Retinal pigment epithelial cell (primary cell): Measurements from ENCODE around the gene TCERG1L.

Experiments
- DNase-seq: peaks from one replicate; pipeline ENCODE4 v3.0.0-alpha.2; 2010; ENCODE audit warnings: low read depth
- H3K4me3 ChIP-seq: 2 replicates; pipeline ENCODE4 v1.5.1; 2011; ENCODE audit warnings: mild to moderate bottlenecking, low read length, control low read depth, moderate library complexity
- TF ChIP-seq, protein P1 (sequence below): conservative IDR thresholded peaks from 2 replicates; pipeline ENCODE4 v1.5.1; 2011; ENCODE audit warnings: low read depth, low read length, control low read depth, inconsistent platforms

TCERG1L gene

DNA sequence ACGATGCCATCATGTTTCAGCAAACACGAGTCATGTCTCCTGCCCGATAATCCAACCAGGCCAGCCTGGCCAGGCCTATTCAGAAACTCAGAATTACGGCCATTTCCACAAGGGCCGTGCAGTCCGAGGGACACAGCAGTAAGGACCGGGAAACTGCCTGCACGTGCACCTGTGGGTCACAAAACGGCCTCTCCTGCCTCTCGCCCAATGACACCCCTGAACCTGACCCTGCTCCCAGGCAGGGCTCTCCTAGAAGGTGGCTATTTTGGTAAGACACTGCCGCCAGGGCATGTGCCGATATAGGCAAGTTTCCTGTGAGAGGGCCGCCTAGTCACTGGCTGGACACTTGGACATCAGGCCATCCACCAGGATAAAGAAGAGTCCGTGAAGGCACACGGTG lies 196.7 kb downstream of the TCERG1L start:
- no peak for DNase-seq
- TF ChIP-seq, protein P1, sequence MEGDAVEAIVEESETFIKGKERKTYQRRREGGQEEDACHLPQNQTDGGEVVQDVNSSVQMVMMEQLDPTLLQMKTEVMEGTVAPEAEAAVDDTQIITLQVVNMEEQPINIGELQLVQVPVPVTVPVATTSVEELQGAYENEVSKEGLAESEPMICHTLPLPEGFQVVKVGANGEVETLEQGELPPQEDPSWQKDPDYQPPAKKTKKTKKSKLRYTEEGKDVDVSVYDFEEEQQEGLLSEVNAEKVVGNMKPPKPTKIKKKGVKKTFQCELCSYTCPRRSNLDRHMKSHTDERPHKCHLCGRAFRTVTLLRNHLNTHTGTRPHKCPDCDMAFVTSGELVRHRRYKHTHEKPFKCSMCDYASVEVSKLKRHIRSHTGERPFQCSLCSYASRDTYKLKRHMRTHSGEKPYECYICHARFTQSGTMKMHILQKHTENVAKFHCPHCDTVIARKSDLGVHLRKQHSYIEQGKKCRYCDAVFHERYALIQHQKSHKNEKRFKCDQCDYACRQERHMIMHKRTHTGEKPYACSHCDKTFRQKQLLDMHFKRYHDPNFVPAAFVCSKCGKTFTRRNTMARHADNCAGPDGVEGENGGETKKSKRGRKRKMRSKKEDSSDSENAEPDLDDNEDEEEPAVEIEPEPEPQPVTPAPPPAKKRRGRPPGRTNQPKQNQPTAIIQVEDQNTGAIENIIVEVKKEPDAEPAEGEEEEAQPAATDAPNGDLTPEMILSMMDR: no peak
- H3K4me3 ChIP-seq: no peak overlapping the region

DNA sequence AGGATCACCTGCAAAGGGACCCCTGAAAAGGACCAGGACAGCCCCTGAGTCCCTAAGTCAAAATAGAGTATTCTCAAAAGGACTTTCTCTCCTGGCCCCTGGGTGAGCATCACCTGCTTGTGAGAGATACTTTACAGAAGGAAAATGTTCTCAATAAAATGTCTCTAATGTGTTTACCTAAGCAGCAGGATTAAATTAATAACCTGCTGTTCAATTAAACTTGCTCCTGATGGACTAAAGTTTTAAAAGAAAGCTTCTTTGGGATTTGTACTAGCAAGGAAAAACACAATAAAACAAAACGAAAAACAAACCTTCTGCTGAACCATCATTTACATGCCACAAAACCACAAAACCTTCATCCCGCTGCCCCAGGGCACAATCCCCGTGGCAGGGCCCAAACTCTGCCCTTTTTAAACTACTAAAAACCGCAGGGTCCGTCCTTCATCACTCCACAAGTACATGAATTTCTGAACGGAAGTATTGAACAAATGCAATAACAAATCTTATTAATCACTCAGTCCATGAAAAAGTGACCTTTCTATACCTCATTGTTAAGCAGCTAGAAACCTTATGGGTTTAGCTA lies 197.7 kb downstream of the TCERG1L start:
- no peak overlapping the region for H3K4me3 ChIP-seq
- DNase-seq: no peak
- TF ChIP-seq, protein P1: no peak

DNA sequence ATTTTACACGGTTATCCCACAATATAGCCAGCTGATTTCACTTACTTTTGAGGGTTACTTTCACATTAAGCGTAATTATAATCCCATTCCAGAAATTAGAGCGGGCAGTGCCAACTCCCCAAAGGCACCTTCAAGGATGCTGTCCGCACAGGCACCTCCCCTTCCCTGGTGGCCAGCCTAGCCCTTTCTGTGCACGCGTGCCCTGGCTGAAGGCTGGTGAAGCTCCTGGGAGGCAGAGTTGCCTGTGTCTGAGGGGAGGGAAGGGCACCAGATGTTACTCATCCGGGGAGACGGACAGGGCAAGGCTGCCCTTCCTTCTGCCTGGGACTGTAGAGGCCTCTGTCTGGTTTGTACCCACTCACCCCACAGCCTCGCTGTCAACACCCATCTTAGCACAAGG lies 198.4 kb downstream of the TCERG1L start:
- TF ChIP-seq, protein P1: no peak
- no peak for DNase-seq
- H3K4me3 ChIP-seq: no peak overlapping the region

DNA sequence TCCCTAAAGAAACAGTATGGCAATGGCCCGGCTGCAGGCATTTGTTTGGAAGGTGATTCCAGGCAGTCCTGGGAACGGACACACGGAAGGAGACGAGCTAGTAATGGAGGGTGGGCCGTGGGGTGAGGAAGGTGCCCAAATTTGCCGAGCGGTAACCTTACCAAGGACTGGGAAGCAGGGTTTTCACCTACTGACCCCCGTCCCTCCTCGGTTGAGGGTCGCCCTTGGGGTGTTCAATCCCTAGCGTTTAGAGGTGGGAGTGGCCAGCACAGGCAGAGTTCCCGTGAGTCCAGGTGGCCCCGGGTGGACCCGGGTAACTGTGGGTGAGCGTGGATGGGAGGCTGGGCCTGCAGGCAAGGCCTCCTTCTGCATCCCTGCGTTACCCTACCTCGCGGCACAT lies 198.8 kb downstream of the TCERG1L start:
- DNase-seq: no peak
- no peak overlapping the region for H3K4me3 ChIP-seq
- TF ChIP-seq, protein P1: no peak

DNA sequence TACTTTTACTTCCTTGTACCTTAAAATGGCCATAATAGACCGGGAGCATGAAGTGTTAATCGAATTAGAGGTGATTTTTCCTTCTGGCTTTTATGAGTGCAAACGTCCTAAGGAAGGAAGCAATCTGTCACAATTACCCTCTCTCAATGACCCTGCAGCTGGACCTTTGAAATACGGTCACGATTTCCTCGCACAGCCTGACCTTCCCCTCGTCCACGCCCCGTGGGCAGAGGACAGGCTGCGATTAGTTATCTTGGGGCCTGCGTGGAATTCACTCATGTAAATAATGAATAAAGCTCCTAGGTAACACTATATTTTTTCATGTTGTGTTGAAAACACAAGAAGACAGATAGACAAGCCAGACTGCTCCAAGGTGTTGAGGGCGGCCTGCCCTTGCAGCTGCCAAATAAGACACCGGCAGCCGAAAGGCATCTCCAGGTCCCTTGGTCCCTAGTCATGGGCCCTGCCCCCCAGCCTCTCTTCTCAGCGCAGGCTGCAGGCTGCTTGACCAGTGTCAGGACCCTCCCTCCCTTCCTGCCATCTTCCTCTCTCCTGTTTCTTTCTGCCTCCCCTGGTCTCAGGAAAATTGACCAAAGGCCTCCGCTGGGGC lies 199.9 kb downstream of the TCERG1L start:
- TF ChIP-seq, protein P1: no peak
- no peak overlapping the region for H3K4me3 ChIP-seq
- no peak for DNase-seq

DNA sequence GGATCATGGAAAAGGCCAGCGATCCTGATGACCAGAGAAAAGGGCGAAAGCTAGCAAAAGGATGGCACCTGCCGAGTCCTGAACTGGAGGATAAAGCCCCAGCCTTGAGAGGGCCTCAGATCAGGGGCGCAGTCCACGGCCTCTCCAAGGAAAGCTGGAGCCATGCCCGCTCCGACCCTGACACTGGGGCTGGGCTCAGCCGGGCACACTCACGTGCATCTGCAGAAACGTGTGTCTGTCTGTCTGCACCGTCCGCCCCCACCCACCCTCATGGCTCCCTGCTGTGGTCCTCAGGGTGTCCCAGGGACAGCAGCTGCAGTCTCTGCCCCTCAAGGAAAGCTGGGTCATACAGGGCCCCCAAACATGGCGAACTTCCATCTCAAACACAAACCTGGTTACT lies 200.5 kb downstream of the TCERG1L start:
- TF ChIP-seq, protein P1: no peak
- no peak for DNase-seq

DNA sequence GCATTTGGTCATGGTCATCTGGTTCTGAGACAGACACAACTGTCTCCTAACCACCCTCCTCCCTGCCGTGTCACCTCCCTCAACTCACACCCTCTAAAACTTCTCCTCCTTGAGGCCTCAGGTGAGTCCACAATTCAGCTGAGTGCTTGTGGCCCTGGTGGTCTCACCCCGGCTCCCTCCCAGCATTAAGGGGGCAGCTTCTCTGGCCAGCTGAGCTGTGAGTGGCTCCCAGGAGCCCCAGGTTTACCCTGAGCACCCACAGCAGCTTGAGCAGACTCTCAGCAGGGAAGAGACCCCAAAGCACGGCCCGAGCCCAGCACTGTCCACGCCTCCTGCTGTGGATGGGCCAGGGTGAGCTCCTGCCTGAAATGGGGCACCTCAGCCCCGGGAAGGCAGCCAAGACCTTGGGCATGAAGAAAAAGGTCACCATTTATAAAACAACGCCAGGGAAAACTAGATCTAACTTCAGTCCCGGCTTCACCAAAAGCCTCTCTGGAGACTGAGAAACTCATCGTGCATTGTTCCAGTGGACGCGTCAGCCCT lies 201.2 kb downstream of the TCERG1L start:
- TF ChIP-seq, protein P1: no peak
- H3K4me3 ChIP-seq: no peak overlapping the region
- no peak for DNase-seq

More for the DNA sequence above, 200.5 kb downstream of the TCERG1L start:
- H3K4me3 ChIP-seq: no peak overlapping the region
